Astrocyte of the cerebellum (primary cell): ENCODE data around the gene SLC22A17.
A peak's percentile ranks its signal among the peaks of the same experiment; 100 is the strongest.

Experiments used
- DNase-seq: peaks from one replicate; pipeline ENCODE4 v3.0.0-alpha.2; 2011; ENCODE audit warnings: low read depth
- H3K4me3 ChIP-seq: 2 replicates; pipeline ENCODE4 v1.5.1; 2011; ENCODE audit warnings: mild to moderate bottlenecking, low read depth, low read length, moderate library complexity
- CTCF ChIP-seq: IDR thresholded peaks from 2 replicates; pipeline ENCODE4 v1.5.1; 2012; ENCODE audit warnings: low read length, low read depth, moderate library complexity, mild to moderate bottlenecking; ENCODE audit errors: missing control alignments
- in situ Hi-C: cut with HindIII; loops from 2 replicates; pipeline ENCODE4 v1.10.0; 2017; ENCODE audit warnings: low sequenced_read_pairs

Gene SLC22A17

GRCh38 chr14:23371865-23372264 lies 19.2 kb upstream of the SLC22A17 start:
- in situ Hi-C loops = no loop called here
- DNase-seq = no peak
- TF ChIP-seq CTCF = no peak

GRCh38 chr14:23370221-23370620 lies 17.5 kb upstream of the SLC22A17 start:
- no peak for DNase-seq
- in situ Hi-C loops = no loop called here

More at GRCh38 chr14:23371865-23372264, 19.2 kb upstream of the SLC22A17 start:
- H3K4me3 ChIP-seq = no peak overlapping the region

GRCh38 chr14:23366426-23366921 lies 13.8 kb upstream of the SLC22A17 start:
- TF ChIP-seq CTCF = no peak
- H3K4me3 ChIP-seq = peak overlapping the region; percentile 53
- DNase-seq = no peak
- in situ Hi-C loops = loop anchor here (5.0 kb wide), 1 partner anchor 39 kb away; no protein-coding TSS in a partner anchor

More at GRCh38 chr14:23370221-23370620, 17.5 kb upstream of the SLC22A17 start:
- TF ChIP-seq CTCF = no peak
- no peak overlapping the region for H3K4me3 ChIP-seq

GRCh38 chr14:23365732-23366425 lies 13.2 kb upstream of the SLC22A17 start:
- peak; percentile 23 for DNase-seq
- TF ChIP-seq CTCF = no peak
- H3K4me3 ChIP-seq = peak overlapping the region; percentile 53
- in situ Hi-C loops = loop anchor here (5.0 kb wide), 1 partner anchor 39 kb away; no protein-coding TSS in a partner anchor

GRCh38 chr14:23365036-23365731 lies 12.5 kb upstream of the SLC22A17 start, which contains the start of gene EFS:
TSS of gene EFS (minus strand) at chr14:23365172. CDS start at chr14:23365025, 147 bp downstream.
- TF ChIP-seq CTCF = no peak
- no peak for DNase-seq
- peak within 1 kb of the TSS; percentile 53 for H3K4me3 ChIP-seq
- in situ Hi-C loops = loop anchor here (5.0 kb wide), 1 partner anchor 38 kb away; no protein-coding TSS in a partner anchor

GRCh38 chr14:23364164-23365035 lies 11.7 kb upstream of the SLC22A17 start:
- no peak for TF ChIP-seq CTCF
- no peak for DNase-seq
- in situ Hi-C loops = loop anchor here (5.0 kb wide), 1 partner anchor 37 kb away; no protein-coding TSS in a partner anchor
- peak overlapping the region; percentile 53 for H3K4me3 ChIP-seq
